Large intestine (tissue), 3 donors: ENCODE data around the gene NUDT3. TPM values are rescaled to one million over a fixed set of nuclear protein-coding genes. Genes with fewer than 3 reads are reported as not detected.

Experiments used
- DNase-seq, 2 donors: peaks; one replicate each; pipeline versions ENCODE4 v3.0.0 to v3.0.0-alpha.2; 2013
- H3K27ac ChIP-seq: one replicate; pipeline ENCODE4 v1.5.1; 2013; ENCODE audit warnings: low read length
- H3K27me3 ChIP-seq: 2 replicates; pipeline ENCODE4 v1.6.1; 2013; ENCODE audit warnings: low read length; ENCODE audit not compliant: control insufficient read depth, insufficient read depth
- H3K36me3 ChIP-seq: 2 replicates; pipeline ENCODE4 v1.6.1; 2013; ENCODE audit warnings: low read length; ENCODE audit not compliant: control insufficient read depth, insufficient read depth
- H3K4me1 ChIP-seq: one replicate; pipeline ENCODE4 v1.6.1; 2013; ENCODE audit warnings: low read length; ENCODE audit not compliant: control insufficient read depth, insufficient read depth
- H3K4me3 ChIP-seq: one replicate; pipeline ENCODE4 v1.5.1; 2013; ENCODE audit warnings: low read length
- H3K9me3 ChIP-seq: one replicate; pipeline ENCODE4 v1.6.1; 2013; ENCODE audit warnings: mild to moderate bottlenecking, low read depth, low read length, moderate library complexity; ENCODE audit not compliant: control insufficient read depth
- WGBS: methylation state at CpG from one replicate; pipeline ENCODE4 v1.1.5; 2013; ENCODE audit warnings: low lambda C conversion rate; ENCODE audit not compliant: insufficient coverage; 5-methylcytosine and 5-hydroxymethylcytosine counted together
- polyA plus RNA-seq: library from polyadenylated mRNA; unstranded; fragments of 120-200 nt; gene quantifications from one replicate; pipeline ENCODE4 v1.2.1, GENCODE V29; 2013

Gene NUDT3
- polyA plus RNA-seq, 1 donor = 13.5 TPM

DNA sequence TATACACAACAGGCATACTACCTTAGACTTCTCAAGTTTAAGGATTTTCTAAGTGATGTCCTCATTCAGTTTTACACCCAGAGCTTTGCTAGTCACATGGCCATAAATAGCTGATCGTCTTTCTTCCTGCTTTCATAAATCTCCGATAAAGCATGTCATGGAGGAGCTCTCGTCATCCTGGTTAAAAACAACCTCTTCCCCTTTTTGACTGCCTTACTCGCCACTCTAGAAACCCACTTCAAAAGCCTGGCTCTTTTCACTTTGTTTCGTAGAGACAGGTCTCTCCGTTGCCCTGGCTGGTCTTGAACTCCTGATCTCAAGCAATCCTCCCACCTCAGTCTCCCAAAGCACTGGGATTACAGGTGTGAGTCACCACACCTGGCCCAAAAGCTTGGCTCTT lies 76.7 kb downstream of the NUDT3 start:
- no peaks in the 10 kb centered on the region for H3K36me3 ChIP-seq
- WGBS = 90% methylated on average over 4 of the region's 6 CpGs
- H3K4me1 ChIP-seq = peaks cover 31% of the 10 kb centered on the region
- no peak overlapping the region for H3K27ac ChIP-seq
- H3K4me3 ChIP-seq = no peak overlapping the region
- H3K27me3 ChIP-seq = no peaks in the 10 kb centered on the region
- no peak for DNase-seq
- H3K9me3 ChIP-seq = no peaks in the 10 kb centered on the region

DNA sequence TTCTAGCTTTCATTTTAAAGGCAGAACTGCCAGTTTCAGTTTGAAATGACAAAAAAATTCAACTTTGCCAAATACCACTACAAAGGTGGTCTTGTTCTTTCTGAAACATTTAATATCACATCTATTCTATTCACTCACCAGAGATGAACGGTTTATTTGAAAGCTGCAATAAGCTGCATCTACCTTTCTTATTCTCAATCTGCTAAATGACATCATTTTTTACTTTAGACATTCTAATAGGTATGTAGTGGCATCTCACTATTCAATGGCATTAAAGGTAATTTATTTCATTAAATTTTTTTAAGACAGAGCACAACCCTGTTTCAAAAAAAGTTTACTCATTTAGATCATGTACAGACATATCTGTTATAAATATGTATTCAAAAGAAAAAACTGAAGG lies 77.2 kb downstream of the NUDT3 start:
- WGBS = no CpG with 5 or more reads among the region's 1 CpG
- DNase-seq = no peak
- H3K27ac ChIP-seq = no peak overlapping the region

DNA sequence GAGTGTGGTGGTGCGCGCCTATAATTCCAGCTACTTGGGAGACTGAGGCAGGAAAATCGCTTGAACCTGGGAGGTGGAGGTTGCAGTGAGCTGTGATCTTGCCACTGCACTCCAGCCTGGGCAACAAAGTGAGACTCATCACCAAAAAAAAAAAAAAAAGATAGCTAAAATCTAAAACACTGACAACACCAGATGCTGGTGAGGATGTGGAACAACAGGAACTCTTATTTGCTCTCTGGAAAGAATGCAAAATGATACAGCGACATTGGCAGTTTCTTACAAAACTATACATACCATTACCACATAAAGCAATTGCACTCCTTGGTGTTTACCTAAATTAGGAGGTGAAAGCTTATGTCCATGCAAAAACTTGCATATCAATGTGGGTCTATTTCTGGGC lies 80.2 kb downstream of the NUDT3 start:
- no CpG with 5 or more reads among the region's 4 CpGs for WGBS
- no peaks in the 10 kb centered on the region for H3K27me3 ChIP-seq

More for the DNA sequence above, 77.2 kb downstream of the NUDT3 start:
- no peaks in the 10 kb centered on the region for H3K9me3 ChIP-seq
- H3K4me3 ChIP-seq = no peak overlapping the region
- H3K4me1 ChIP-seq = peaks cover 26% of the 10 kb centered on the region
- H3K36me3 ChIP-seq = no peaks in the 10 kb centered on the region
- H3K27me3 ChIP-seq = no peaks in the 10 kb centered on the region

DNA sequence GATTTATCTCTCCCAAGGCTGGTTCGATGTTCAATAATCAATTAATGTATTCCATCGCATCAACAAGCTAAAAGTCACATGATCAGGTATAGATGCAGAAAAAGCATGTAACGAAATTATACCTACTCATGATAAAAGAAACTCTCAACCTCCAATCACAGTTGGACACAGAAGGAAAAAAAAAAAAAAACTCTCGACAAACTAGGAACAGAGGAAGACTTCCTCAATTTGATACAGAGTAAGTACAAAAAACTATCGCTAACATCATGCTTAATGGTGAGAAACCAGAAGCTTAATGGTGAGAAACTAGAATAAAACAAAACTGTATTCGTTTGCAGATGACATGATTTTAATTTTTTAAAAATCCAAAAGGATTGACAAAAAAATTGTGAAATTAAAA lies 81.7 kb downstream of the NUDT3 start:
- H3K4me1 ChIP-seq = no peaks in the 10 kb centered on the region
- WGBS = 97% methylated on average over 6 of the region's 6 CpGs
- no peak for DNase-seq

More for the DNA sequence above, 80.2 kb downstream of the NUDT3 start:
- Histone ChIP-seq H3K4me1 (peaks cover under 1% of the 10 kb centered on the region), H3K36me3 (no peaks in the 10 kb centered on the region), H3K27ac (no peak overlapping the region), H3K4me3 (no peak overlapping the region), H3K9me3 (no peaks in the 10 kb centered on the region)
- no peak for DNase-seq

DNA sequence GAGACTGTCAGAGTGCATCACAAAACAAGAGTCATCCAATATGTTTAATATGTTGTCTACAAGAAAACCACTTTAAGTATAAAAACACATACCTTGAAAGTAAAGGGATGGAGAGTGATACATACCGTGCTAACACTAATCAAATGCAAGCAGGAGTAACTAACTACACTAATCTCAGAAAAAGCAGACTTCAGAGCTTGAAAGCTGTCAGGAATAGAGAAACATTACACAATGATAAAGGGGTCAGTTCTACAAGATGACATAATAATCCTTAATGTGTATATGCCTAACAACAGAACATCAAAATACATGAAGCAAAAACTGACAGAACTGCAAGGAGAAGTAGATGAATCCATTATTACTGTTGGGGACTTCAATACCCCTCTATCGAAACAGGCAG lies 84.0 kb downstream of the NUDT3 start:
- Histone ChIP-seq H3K9me3 (no peaks in the 10 kb centered on the region), H3K27ac (no peak overlapping the region), H3K36me3 (no peaks in the 10 kb centered on the region), H3K4me3 (no peak overlapping the region), H3K4me1 (no peaks in the 10 kb centered on the region), H3K27me3 (no peaks in the 10 kb centered on the region)
- no peak for DNase-seq
- WGBS = 100% methylated on average over 1 of the region's 2 CpGs

More for the DNA sequence above, 81.7 kb downstream of the NUDT3 start:
- Histone ChIP-seq H3K27me3 (no peaks in the 10 kb centered on the region), H3K36me3 (no peaks in the 10 kb centered on the region), H3K4me3 (no peak overlapping the region), H3K9me3 (no peaks in the 10 kb centered on the region), H3K27ac (no peak overlapping the region)

DNA sequence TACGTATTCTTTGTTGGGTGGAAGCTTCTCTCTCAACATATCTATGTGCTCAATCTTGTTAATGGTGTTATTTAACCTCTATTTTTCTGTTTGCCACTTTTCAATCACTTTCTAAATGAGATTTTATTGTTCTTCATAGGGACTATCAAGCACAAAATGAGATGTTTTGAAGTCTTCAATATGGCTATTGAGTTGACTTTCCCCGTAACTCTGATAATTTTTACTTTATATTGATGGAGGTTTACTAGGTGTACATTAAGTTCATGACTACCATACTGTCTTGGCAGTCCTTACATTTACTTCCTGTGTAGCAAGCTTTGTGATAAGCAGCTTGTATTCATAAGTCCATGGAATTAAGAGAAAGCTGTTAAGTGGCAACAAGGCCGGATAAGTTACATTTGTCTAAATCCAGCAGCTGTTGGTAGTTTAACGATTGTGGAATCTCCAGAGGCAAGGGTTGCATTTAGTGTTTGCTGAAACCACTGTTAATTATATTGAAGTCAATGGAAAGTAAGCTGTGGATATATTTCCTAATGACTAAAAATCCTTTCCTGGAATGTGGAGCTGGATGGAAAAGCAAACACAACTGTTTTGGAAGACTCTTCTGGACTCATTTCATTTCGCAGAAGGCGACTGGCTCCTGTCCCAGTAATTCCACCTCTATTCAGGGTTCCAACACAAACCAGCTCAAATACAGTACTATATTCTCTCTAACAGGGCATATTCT lies 86.3 kb downstream of the NUDT3 start:
- DNase-seq = peak in 1 of 2 donors; percentile 16
- Histone ChIP-seq H3K4me3 (no peak overlapping the region), H3K9me3 (no peaks in the 10 kb centered on the region), H3K36me3 (no peaks in the 10 kb centered on the region), H3K4me1 (no peaks in the 10 kb centered on the region), H3K27ac (no peak overlapping the region), H3K27me3 (no peaks in the 10 kb centered on the region)
- WGBS = 69% methylated on average over 3 of the region's 6 CpGs

DNA sequence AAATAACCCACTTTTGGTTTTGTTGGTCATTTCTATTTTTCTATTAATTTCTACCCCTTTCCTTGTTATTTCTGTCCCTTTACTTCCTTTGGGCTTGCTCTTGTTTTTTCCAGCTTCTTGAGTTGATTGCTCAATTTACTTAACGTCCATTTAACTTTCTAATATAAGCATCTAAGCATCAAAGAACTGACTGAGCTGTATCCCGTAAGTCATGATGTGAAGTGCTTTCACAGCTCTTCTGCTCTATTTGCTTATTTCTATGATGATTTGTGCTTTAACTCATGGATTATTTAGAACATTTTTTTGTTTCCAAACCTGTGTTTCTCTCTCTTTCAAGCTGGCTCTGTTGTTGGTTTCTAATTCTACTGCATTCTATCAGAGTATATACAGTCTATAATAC lies 87.0 kb downstream of the NUDT3 start:
- 75% methylated on average over 2 of the region's 2 CpGs for WGBS
- no peaks in the 10 kb centered on the region for H3K36me3 ChIP-seq
- H3K4me1 ChIP-seq = no peaks in the 10 kb centered on the region
- no peak overlapping the region for H3K4me3 ChIP-seq
- H3K9me3 ChIP-seq = no peaks in the 10 kb centered on the region
- no peaks in the 10 kb centered on the region for H3K27me3 ChIP-seq
- H3K27ac ChIP-seq = no peak overlapping the region
- no peak for DNase-seq

DNA sequence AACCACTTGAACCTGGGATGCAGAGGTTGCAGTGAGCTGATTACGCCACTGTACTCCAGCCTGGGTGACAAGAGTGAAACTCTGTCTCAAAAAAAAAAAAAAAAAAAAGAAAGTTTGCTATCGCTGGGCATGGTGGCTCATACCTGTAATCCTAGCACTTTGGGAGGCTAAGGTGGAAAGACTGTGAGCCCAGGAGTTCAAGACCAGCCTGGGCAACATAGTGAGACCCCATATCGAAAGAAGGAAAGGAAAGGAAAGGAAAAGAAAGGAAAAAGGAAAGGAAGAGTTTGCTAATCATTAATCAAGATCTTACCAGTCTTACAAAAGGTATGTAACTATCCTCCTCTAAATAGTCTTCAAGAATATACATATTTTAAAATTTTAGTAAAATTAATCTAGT lies 88.3 kb downstream of the NUDT3 start:
- no peaks in the 10 kb centered on the region for H3K4me1 ChIP-seq
- 100% methylated on average over 1 of the region's 3 CpGs for WGBS

DNA sequence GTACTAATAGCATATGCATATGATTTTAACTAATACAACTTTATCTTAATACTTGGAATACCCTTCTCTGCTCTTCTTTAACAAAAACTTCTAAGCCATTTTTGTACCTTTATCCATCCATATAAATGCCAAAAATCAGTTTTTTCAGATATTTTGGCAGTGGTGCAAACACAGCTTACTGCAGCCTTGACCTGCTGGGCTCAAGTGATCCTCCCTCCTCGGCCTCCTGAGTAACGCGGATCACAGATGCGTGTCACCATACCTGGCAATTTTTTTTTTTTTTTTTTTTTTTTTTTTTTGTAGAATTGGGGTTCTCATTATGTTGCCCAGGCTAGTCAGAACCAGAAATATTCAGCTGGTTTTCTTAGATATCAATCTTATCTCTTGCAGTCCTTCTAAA lies 89.5 kb downstream of the NUDT3 start:
- no peak overlapping the region for H3K4me3 ChIP-seq
- H3K4me1 ChIP-seq = no peaks in the 10 kb centered on the region
- H3K36me3 ChIP-seq = no peaks in the 10 kb centered on the region
- no peak for DNase-seq
- H3K27me3 ChIP-seq = no peaks in the 10 kb centered on the region
- H3K9me3 ChIP-seq = no peaks in the 10 kb centered on the region
- no CpG with 5 or more reads among the region's 4 CpGs for WGBS
- H3K27ac ChIP-seq = no peak overlapping the region

More for the DNA sequence above, 88.3 kb downstream of the NUDT3 start:
- Histone ChIP-seq H3K9me3 (no peaks in the 10 kb centered on the region), H3K27ac (no peak overlapping the region), H3K4me3 (no peak overlapping the region), H3K27me3 (no peaks in the 10 kb centered on the region), H3K36me3 (no peaks in the 10 kb centered on the region)
- DNase-seq = no peak

DNA sequence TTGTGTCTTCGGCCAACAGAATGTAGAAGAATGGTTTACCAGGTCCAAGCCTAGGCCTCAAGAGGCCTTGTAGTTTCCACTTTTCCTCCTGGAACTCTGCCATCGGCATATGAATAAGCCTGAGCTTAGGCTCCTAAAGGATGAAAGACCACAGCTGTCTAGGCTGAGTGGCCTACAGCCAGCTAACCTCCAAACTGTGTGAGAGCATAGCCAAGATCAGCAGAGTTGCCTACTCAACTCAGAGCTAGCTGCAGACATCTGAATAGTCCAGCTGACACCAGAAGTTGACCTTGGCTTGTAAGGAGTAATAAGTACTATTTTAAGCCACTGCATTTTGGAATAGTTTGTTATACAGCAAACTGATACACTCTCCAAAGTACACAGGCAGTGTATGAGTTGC lies 91.1 kb downstream of the NUDT3 start:
- Histone ChIP-seq H3K36me3 (no peaks in the 10 kb centered on the region), H3K4me3 (no peak overlapping the region), H3K27ac (no peak overlapping the region), H3K9me3 (no peaks in the 10 kb centered on the region), H3K27me3 (no peaks in the 10 kb centered on the region), H3K4me1 (no peaks in the 10 kb centered on the region)
- DNase-seq = peak in 1 of 2 donors; percentile 16
- WGBS = no CpG with 5 or more reads among the region's 2 CpGs

DNA sequence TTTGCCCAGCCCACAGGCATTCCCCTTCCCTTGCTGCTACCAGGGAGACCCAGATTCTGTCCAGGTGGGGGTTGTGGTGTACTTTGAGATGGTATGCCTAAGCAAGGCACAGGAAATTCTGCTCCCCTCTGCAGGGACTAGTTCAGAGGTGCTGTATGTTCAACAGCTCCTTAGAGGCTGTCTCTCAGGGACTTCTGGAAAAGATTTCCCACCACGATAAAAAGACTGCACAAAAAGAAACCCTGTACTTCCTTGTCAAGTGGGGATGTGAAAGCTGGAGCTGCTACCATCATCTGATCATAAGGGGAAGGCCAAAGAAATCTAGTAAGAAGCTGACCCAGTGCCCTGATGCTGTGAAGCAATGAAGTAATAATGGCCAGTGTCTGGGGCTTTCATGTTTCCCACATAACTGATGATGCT lies 92.1 kb downstream of the NUDT3 start:
- no peak overlapping the region for H3K4me3 ChIP-seq
- H3K4me1 ChIP-seq = no peaks in the 10 kb centered on the region
- no peak overlapping the region for H3K27ac ChIP-seq
- H3K27me3 ChIP-seq = no peaks in the 10 kb centered on the region
- WGBS = no CpG with 5 or more reads among the region's 1 CpG
- H3K9me3 ChIP-seq = no peaks in the 10 kb centered on the region
- DNase-seq = peak in 1 of 2 donors; percentile 17
- no peaks in the 10 kb centered on the region for H3K36me3 ChIP-seq
